C1 segment of cervical spinal cord (tissue), 14 donors: ENCODE data around the gene SOCS4.

Source experiments
- DNase-seq, 14 donors: peaks; one replicate each; lab custom pipeline; 2025; lab: John Stamatoyannopoulos, UW

The SOCS4 gene

GRCh38 chr14:55085060-55085660 is 58.1 kb downstream of the SOCS4 start:
- DNase-seq: no peak

GRCh38 chr14:55086938-55087337 is 59.9 kb downstream of the SOCS4 start:
- DNase-seq: no peak

- no peak for DNase-seq
These were observed 61.3 kb downstream of the SOCS4 start for GRCh38 chr14:55088356-55088755.

GRCh38 chr14:55092341-55092740 is 65.3 kb downstream of the SOCS4 start:
- no peak for DNase-seq

- DNase-seq: no peak
These were observed 67.5 kb downstream of the SOCS4 start for GRCh38 chr14:55094292-55095157.

GRCh38 chr14:55097881-55098560 is 71.0 kb downstream of the SOCS4 start:
- DNase-seq: peak in 6 of 14 donors; percentile 5 to 38 (median 27)

- DNase-seq: no peak
These were observed 71.5 kb downstream of the SOCS4 start for GRCh38 chr14:55098561-55098898.
